Fibroblast of lung (primary cell): ENCODE measurements around the gene SPTBN1. TPM values are rescaled to one million over a fixed set of nuclear protein-coding genes. Genes with fewer than 3 reads are reported as not detected.

Experiments used
- DNase-seq, 2 donors: peaks; one replicate each; pipeline versions ENCODE4 v3.0.0 to v3.0.0-alpha.2; 2010; ENCODE audit warnings: low read depth in 2 of 2
- H2AFZ ChIP-seq: 2 replicates; pipeline ENCODE4 v1.5.1; 2012; ENCODE audit warnings: low read length, control low read depth, inconsistent platforms
- H3K27ac ChIP-seq: 2 replicates; pipeline ENCODE4 v1.5.1; 2011; ENCODE audit warnings: low read length, control low read depth; ENCODE audit not compliant: insufficient read depth
- H3K27me3 ChIP-seq: 2 replicates; pipeline ENCODE4 v1.5.1; 2011; ENCODE audit warnings: mild to moderate bottlenecking, low read length; ENCODE audit not compliant: control insufficient read depth, insufficient read depth
- H3K36me3 ChIP-seq: 2 replicates; pipeline ENCODE4 v1.5.1; 2011; ENCODE audit warnings: low read length; ENCODE audit not compliant: control insufficient read depth, insufficient read depth
- H3K4me1 ChIP-seq: 2 replicates; pipeline ENCODE4 v1.5.1; 2011; ENCODE audit warnings: low read length; ENCODE audit not compliant: control insufficient read depth, insufficient read depth; ENCODE audit errors: extremely low read depth
- H3K4me2 ChIP-seq: 2 replicates; pipeline ENCODE4 v1.5.1; 2011; ENCODE audit warnings: low read length, control low read depth; ENCODE audit not compliant: insufficient read depth; ENCODE audit errors: extremely low read depth
- H3K4me3 ChIP-seq, 4 experiments: fragments of 200-600 bp in 1 of 4; sonication (generic) in 1 of 4; replicated peaks in 1 of 4; 2 replicates each; pipeline ENCODE4 v1.5.1; 2011 to 2016; ENCODE audit warnings: low read length in 4 of 4, low read depth in 3 of 4, mild to moderate bottlenecking in 3 of 4, control low read depth in 2 of 4, inconsistent platforms in 1 of 4, mixed read lengths in 1 of 4; ENCODE audit not compliant: insufficient read depth in 1 of 4; ENCODE audit errors: control extremely low read depth in 1 of 4
- H3K79me2 ChIP-seq: 2 replicates; pipeline ENCODE4 v1.5.1; 2012; ENCODE audit warnings: mild to moderate bottlenecking, low read length, inconsistent platforms; ENCODE audit not compliant: control insufficient read depth, insufficient read depth
- H3K9ac ChIP-seq: 2 replicates; pipeline ENCODE4 v1.5.1; 2011; ENCODE audit warnings: mild to moderate bottlenecking, low read length, control low read depth; ENCODE audit not compliant: insufficient read depth
- H3K9me3 ChIP-seq: 2 replicates; pipeline ENCODE4 v1.5.1; 2012; ENCODE audit warnings: low read depth, low read length; ENCODE audit not compliant: control insufficient read depth, insufficient read depth
- H4K20me1 ChIP-seq: 2 replicates; pipeline ENCODE4 v1.5.1; 2011; ENCODE audit warnings: low read length; ENCODE audit not compliant: control insufficient read depth, insufficient read depth; ENCODE audit errors: extremely low read depth
- CTCF ChIP-seq, 2 donors: IDR thresholded peaks in 1 of 2; conservative IDR thresholded peaks in 1 of 2; 1 replicate in 1 of 2; 2 replicates in 1 of 2; pipeline ENCODE4 v1.5.1; 2011 to 2012; ENCODE audit warnings: low read length in 2 of 2, control low read depth in 1 of 2, inconsistent platforms in 1 of 2, low read depth in 1 of 2, mild to moderate bottlenecking in 1 of 2
- EZH2 ChIP-seq: IDR thresholded peaks from 2 replicates; pipeline ENCODE4 v1.5.1; 2012; ENCODE audit warnings: low read length, control low read depth, mild to moderate bottlenecking; ENCODE audit errors: missing control alignments
- polyA plus RNA-seq, 2 donors: library from polyadenylated mRNA; depleted of rRNA in 1 of 2; stranded (reverse) in 1 of 2; unstranded in 1 of 2; fragments of >200 nt; gene quantifications; 2 replicates each; pipeline ENCODE4 v1.2.1, GENCODE V29; 2011 to 2012; ENCODE audit warnings: missing spikeins in 1 of 2
- total RNA-seq: library from RNA; depleted of rRNA; stranded (reverse); fragments of >200 nt; gene quantifications from 2 replicates; pipeline ENCODE4 v1.2.1, GENCODE V29; 2014

Gene SPTBN1
- total and polyA plus RNA-seq, 2 donors (not counting 1 experiment from before 2014, with no cell fraction given) = 123 to 325 TPM

- H4K20me1 ChIP-seq = no peaks in the 10 kb centered on the region
- H3K27me3 ChIP-seq = no peaks in the 10 kb centered on the region
- no peak overlapping the region for H3K4me2 ChIP-seq
- H3K4me1 ChIP-seq = peaks cover 53% of the 10 kb centered on the region
- H3K36me3 ChIP-seq = peaks cover 2% of the 10 kb centered on the region
- TF ChIP-seq EZH2 (no peak), CTCF (conservative IDR thresholded peaks at IDR 0.05 in 1 of 2, IDR thresholded peaks at IDR 0.05 in 1 of 2; ENCODE audit: low read depth in 1 of 2, low read length in 2 of 2) (no peak)
- H3K27ac ChIP-seq = no peak overlapping the region
- no peak overlapping the region for H3K4me3 ChIP-seq
- H3K79me2 ChIP-seq = peaks cover 65% of the 10 kb centered on the region
- no peak overlapping the region for H2AFZ ChIP-seq
- no peak overlapping the region for H3K9ac ChIP-seq
- H3K9me3 ChIP-seq = no peaks in the 10 kb centered on the region
- DNase-seq = no peak
Measured at GRCh38 chr2:54569745-54570301, 113.7 kb downstream of the SPTBN1 start.

- Histone ChIP-seq H3K9ac (no peak overlapping the region), H2AFZ (no peak overlapping the region), H3K27ac (peak overlapping the region; percentile 86), H4K20me1 (no peaks in the 10 kb centered on the region), H3K36me3 (peaks cover 2% of the 10 kb centered on the region), H3K4me3 (no peak overlapping the region), H3K27me3 (no peaks in the 10 kb centered on the region), H3K9me3 (no peaks in the 10 kb centered on the region), H3K4me1 (peaks cover 55% of the 10 kb centered on the region), H3K79me2 (peaks cover 65% of the 10 kb centered on the region), H3K4me2 (no peak overlapping the region)
- peak in 1 of 2 donors; percentile 64 for DNase-seq
- no peak for TF ChIP-seq EZH2
- no peak for TF ChIP-seq CTCF (conservative IDR thresholded peaks at IDR 0.05 in 1 of 2, IDR thresholded peaks at IDR 0.05 in 1 of 2; ENCODE audit: low read depth in 1 of 2, low read length in 2 of 2)
Measured at GRCh38 chr2:54570321-54570855, 114.3 kb downstream of the SPTBN1 start.

- no peaks in the 10 kb centered on the region for H3K27me3 ChIP-seq
- H3K36me3 ChIP-seq = peaks cover 2% of the 10 kb centered on the region
- no peaks in the 10 kb centered on the region for H3K9me3 ChIP-seq
- no peaks in the 10 kb centered on the region for H4K20me1 ChIP-seq
- no peak overlapping the region for H2AFZ ChIP-seq
- H3K27ac ChIP-seq = peak overlapping the region; percentile 86
- H3K79me2 ChIP-seq = peaks cover 65% of the 10 kb centered on the region
- H3K4me1 ChIP-seq = peaks cover 55% of the 10 kb centered on the region
- peak overlapping the region; percentile 71 for H3K4me2 ChIP-seq
- no peak overlapping the region for H3K4me3 ChIP-seq
- TF ChIP-seq CTCF (conservative IDR thresholded peaks at IDR 0.05 in 1 of 2, IDR thresholded peaks at IDR 0.05 in 1 of 2; ENCODE audit: low read depth in 1 of 2, low read length in 2 of 2) (no peak), EZH2 (no peak)
- peak; percentile 88 to 99 for DNase-seq
- no peak overlapping the region for H3K9ac ChIP-seq
Measured at GRCh38 chr2:54570925-54571694, 115.0 kb downstream of the SPTBN1 start.
